ENCODE data around the gene AHCYL2. TPM values are rescaled to one million over a fixed set of nuclear protein-coding genes. Genes with fewer than 3 reads are reported as not detected.
A peak's percentile ranks its signal among the peaks of the same experiment; 100 is the strongest.

Gene AHCYL2
- total and polyA plus RNA-seq, 5 experiments from 2014 or later, result 5.9 to 19.3 (median 10.6) TPM

GRCh38 chr7:129453510-129454248 is 228.8 kb downstream of the AHCYL2 start:
- DNase-seq (no peak), ATAC-seq (no peak)
- H3K27ac Mint-ChIP-seq, result no peak overlapping the region
- H3K9me3 Mint-ChIP-seq, result peaks cover 0 to 9% (median 7%) of the 10 kb centered on the region in 9 donors
- H3K27me3 Mint-ChIP-seq, result no peaks in the 10 kb centered on the region
- POLR2A ChIA-PET, result interaction anchor here (1.4 kb wide), 1 partner anchor 14 kb away, joined by 3 read pairs; no protein-coding TSS in a partner anchor
- H3K4me3 Mint-ChIP-seq, result no peak overlapping the region
- peaks cover 0 to 11% (median 4%) of the 10 kb centered on the region in 3 donors for H3K36me3 Mint-ChIP-seq
- peaks cover 0 to 2% (median under 1%) of the 10 kb centered on the region in 4 donors for H3K4me1 Mint-ChIP-seq

DNA sequence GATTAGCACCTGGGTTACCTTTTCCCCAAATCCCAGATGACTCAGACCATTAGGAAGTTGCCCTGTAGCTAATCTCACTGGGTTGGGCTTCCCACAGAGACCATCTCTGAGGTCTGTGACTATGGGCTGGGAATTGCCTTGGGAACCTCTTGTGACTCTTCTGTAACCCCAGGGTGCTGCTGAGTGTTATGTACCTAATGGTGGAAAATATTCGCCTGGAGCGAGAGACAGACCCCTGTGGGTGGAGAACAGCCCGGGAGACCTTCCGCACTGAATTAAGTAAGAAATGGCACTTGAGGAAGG is 229.4 kb downstream of the AHCYL2 start:
- Mint-ChIP-seq H3K4me3 (no peak overlapping the region), H3K27ac (no peak overlapping the region), H3K27me3 (no peaks in the 10 kb centered on the region), H3K36me3 (peaks cover 0 to 6% (median 0%) of the 10 kb centered on the region in 3 donors), H3K9me3 (peaks cover 0 to 4% (median 1%) of the 10 kb centered on the region in 9 donors), H3K4me1 (peaks cover 0 to 2% (median under 1%) of the 10 kb centered on the region in 4 donors)
- POLR2A ChIA-PET, result no interaction called here
- no peak for DNase-seq
- ATAC-seq, result no peak

DNA sequence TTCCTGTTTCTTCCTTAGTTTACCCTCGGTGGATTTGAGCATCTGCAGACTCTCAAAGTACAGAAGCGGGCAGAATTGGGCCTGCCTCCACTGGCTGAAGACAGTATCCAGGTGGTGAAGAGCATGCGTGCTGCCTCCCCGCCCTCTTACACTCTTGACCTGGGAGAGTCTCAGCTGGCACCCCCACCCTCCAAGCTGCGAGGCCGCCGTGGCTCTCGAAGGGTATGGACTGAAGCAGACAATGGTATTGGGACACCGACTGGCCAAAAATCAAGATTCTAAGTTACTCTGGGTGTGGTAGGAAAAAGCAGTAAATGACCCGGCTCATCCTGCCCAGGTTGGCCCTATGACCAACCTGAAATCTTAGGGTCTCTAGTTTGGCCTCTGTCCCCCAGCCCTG is 231.6 kb downstream of the AHCYL2 start:
- Mint-ChIP-seq H3K4me3 (no peak overlapping the region), H3K27me3 (no peaks in the 10 kb centered on the region), H3K4me1 (peaks cover 0 to 2% (median under 1%) of the 10 kb centered on the region in 4 donors), H3K27ac (no peak overlapping the region), H3K9me3 (peaks cover 0 to 1% (median 0%) of the 10 kb centered on the region in 9 donors), H3K36me3 (no peaks in the 10 kb centered on the region)
- DNase-seq (no peak), ATAC-seq (no peak)
- POLR2A ChIA-PET, result no interaction called here

DNA sequence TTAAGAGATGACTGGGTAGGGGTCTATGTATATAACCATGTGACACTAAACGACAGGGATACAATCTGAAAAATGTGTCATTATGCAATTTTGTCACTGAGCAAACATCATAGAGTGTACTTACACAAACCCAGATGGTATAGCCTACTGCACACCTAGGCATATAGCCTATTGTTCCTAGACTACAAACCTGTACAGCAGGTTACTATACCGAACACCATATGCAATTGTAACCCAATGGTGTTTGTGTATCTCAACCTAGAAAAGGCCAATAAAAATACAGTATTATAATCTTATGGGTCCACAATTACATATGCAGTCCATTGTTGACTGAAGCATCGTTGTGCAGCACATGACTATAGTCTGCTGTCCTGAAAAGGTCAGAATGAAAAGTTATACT is 232.3 kb downstream of the AHCYL2 start:
- no peaks in the 10 kb centered on the region for H3K27me3 Mint-ChIP-seq
- H3K4me3 Mint-ChIP-seq, result no peak overlapping the region
- H3K4me1 Mint-ChIP-seq, result peaks cover 0 to 2% (median under 1%) of the 10 kb centered on the region in 4 donors
- H3K9me3 Mint-ChIP-seq, result peaks cover 0 to 1% (median 0%) of the 10 kb centered on the region in 9 donors
- ATAC-seq (no peak), DNase-seq (no peak)
- H3K27ac Mint-ChIP-seq, result no peak overlapping the region
- H3K36me3 Mint-ChIP-seq, result no peaks in the 10 kb centered on the region
- POLR2A ChIA-PET, result no interaction called here

GRCh38 chr7:129458171-129458570 is 233.3 kb downstream of the AHCYL2 start:
- no peak overlapping the region for H3K4me3 Mint-ChIP-seq
- POLR2A ChIA-PET, result no interaction called here
- ATAC-seq (no peak), DNase-seq (no peak)
- no peak overlapping the region for H3K27ac Mint-ChIP-seq
- H3K27me3 Mint-ChIP-seq, result no peaks in the 10 kb centered on the region
- H3K36me3 Mint-ChIP-seq, result no peaks in the 10 kb centered on the region
- H3K9me3 Mint-ChIP-seq, result peaks cover 0 to 1% (median 0%) of the 10 kb centered on the region in 9 donors
- H3K4me1 Mint-ChIP-seq, result peaks cover 0 to 2% (median under 1%) of the 10 kb centered on the region in 4 donors

- no peak for ATAC-seq
- Mint-ChIP-seq H3K4me1 (peaks cover 0 to 2% (median 0%) of the 10 kb centered on the region in 4 donors), H3K27ac (no peak overlapping the region), H3K27me3 (peaks cover 0 to 3% (median 0%) of the 10 kb centered on the region in 5 donors), H3K36me3 (no peaks in the 10 kb centered on the region), H3K4me3 (no peak overlapping the region), H3K9me3 (no peaks in the 10 kb centered on the region)
- DNase-seq, result no peak
- POLR2A ChIA-PET, result no interaction called here
Measured at GRCh38 chr7:129461809-129462208, 237.0 kb downstream of the AHCYL2 start.

GRCh38 chr7:129462420-129462819 is 237.6 kb downstream of the AHCYL2 start:
- DNase-seq (no peak), ATAC-seq (no peak)
- Mint-ChIP-seq H3K27me3 (peaks cover 0 to 3% (median 0%) of the 10 kb centered on the region in 5 donors), H3K9me3 (no peaks in the 10 kb centered on the region), H3K4me1 (peaks cover 0 to 2% (median 0%) of the 10 kb centered on the region in 4 donors), H3K27ac (no peak overlapping the region), H3K36me3 (no peaks in the 10 kb centered on the region), H3K4me3 (no peak overlapping the region)
- POLR2A ChIA-PET, result no interaction called here

- H3K4me3 Mint-ChIP-seq, result no peak overlapping the region
- H3K36me3 Mint-ChIP-seq, result no peaks in the 10 kb centered on the region
- H3K27ac Mint-ChIP-seq, result no peak overlapping the region
- POLR2A ChIA-PET, result no interaction called here
- ATAC-seq (no peak), DNase-seq (no peak)
- H3K4me1 Mint-ChIP-seq, result peaks cover 0 to 2% (median 0%) of the 10 kb centered on the region in 4 donors
- H3K27me3 Mint-ChIP-seq, result peaks cover 0 to 3% (median 0%) of the 10 kb centered on the region in 5 donors
- H3K9me3 Mint-ChIP-seq, result no peaks in the 10 kb centered on the region
Measured at GRCh38 chr7:129464194-129464593, 239.4 kb downstream of the AHCYL2 start.

GRCh38 chr7:129465080-129465479 is 240.2 kb downstream of the AHCYL2 start:
- Mint-ChIP-seq H3K9me3 (no peaks in the 10 kb centered on the region), H3K27me3 (peaks cover 0 to 3% (median 0%) of the 10 kb centered on the region in 5 donors), H3K4me3 (no peak overlapping the region), H3K4me1 (peaks cover 0 to 2% (median 0%) of the 10 kb centered on the region in 4 donors), H3K27ac (peak overlapping the region in 1 of 10 donors; percentile 39), H3K36me3 (no peaks in the 10 kb centered on the region)
- POLR2A ChIA-PET, result no interaction called here
- no peak for DNase-seq
- no peak for ATAC-seq

DNA sequence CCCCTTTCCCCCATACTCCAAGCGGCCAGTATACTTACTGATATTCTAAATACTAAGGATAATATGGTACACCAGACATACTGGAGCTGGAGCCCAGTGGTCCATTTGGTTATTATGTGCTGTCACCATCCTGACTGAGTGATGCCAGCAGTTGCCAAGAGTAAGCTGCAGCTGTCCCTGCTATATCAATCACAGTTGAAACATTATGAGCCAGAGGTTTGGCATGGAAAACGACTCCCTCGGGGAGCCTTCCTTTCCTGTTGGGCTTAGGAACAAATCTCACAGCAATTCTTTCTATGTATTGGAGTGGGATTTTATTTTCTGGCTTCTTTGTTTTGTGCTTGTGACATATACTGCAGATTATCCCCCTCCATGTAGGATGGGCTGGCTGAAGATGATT is 242.0 kb downstream of the AHCYL2 start:
- DNase-seq (no peak), ATAC-seq (no peak)
- Mint-ChIP-seq H3K36me3 (no peaks in the 10 kb centered on the region), H3K9me3 (no peaks in the 10 kb centered on the region), H3K4me3 (no peak overlapping the region), H3K4me1 (peaks cover 0 to 2% (median 0%) of the 10 kb centered on the region in 4 donors), H3K27me3 (peaks cover 0 to 3% (median 0%) of the 10 kb centered on the region in 5 donors), H3K27ac (no peak overlapping the region)
- POLR2A ChIA-PET, result no interaction called here

DNA sequence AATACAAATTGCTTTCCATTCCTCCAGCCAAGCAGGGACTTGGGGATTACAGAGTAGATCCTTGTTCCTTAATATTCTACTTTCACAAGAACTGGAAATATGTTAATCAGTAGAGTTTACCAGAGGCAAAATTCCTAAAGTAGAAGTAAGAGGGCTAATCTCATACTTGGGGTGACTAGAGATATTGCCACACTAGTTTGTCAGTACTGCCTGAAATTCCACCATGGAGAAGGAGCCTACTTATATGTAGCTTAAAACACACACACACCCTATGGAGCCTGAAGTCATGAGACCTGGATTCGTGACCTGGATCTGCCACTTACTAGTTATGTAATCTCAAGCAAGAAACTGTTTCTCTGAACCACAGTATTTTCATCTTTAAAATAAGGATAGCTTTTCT is 243.3 kb downstream of the AHCYL2 start:
- Mint-ChIP-seq H3K27ac (no peak overlapping the region), H3K4me1 (peaks cover 0 to 2% (median 0%) of the 10 kb centered on the region in 4 donors), H3K36me3 (no peaks in the 10 kb centered on the region), H3K9me3 (no peaks in the 10 kb centered on the region), H3K4me3 (no peak overlapping the region), H3K27me3 (peaks cover 0 to 3% (median 0%) of the 10 kb centered on the region in 5 donors)
- DNase-seq (no peak), ATAC-seq (no peak)
- POLR2A ChIA-PET, result no interaction called here

DNA sequence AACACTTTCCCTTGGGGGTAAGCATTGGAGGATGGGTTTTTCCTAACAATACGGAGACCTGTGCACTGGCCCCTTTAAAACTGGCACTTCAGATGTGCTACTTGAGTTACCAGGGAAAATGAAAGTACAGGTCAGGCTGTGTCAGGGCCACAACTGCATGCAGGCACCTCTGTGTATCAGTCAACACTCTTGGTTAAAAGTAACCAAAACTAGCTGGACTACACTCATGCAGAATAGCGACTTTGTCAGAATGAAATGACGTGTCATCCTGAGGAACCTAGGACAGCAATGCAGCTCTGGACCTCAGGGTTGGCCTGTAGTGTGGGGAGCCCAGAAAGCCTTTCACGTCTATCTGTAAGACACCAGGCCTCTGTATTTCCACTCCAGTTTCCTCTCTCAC is 243.7 kb downstream of the AHCYL2 start:
- Mint-ChIP-seq H3K4me3 (no peak overlapping the region), H3K27me3 (peaks cover 0 to 3% (median 0%) of the 10 kb centered on the region in 5 donors), H3K36me3 (no peaks in the 10 kb centered on the region), H3K9me3 (no peaks in the 10 kb centered on the region), H3K27ac (peak overlapping the region in 2 of 10 donors; percentile 22 to 65), H3K4me1 (peaks cover 0 to 2% (median 0%) of the 10 kb centered on the region in 4 donors)
- DNase-seq (no peak), ATAC-seq (no peak)
- POLR2A ChIA-PET, result no interaction called here

DNA sequence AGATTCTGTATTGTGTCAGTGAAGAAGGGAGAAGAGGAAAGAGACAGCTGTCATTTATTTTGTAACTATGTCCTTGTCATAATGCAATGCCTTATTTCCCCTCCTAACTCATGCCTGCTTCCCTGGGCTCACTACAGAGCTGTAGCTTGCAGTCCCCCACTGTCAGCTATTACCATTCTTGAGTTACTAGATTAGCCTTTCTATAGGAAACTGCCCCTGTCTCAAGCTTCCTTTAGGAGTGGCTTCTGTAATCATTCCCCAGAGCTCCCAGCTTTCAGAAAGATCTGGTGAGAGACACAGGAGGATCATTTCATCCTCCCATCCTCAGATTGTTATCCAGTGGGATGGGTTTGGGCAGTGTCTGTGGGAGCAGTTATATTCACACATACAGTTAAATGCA is 245.1 kb downstream of the AHCYL2 start:
- H3K36me3 Mint-ChIP-seq, result no peaks in the 10 kb centered on the region
- ATAC-seq, result no peak
- DNase-seq, result no peak
- POLR2A ChIA-PET, result no interaction called here
- no peak overlapping the region for H3K27ac Mint-ChIP-seq
- H3K9me3 Mint-ChIP-seq, result no peaks in the 10 kb centered on the region
- H3K4me3 Mint-ChIP-seq, result no peak overlapping the region
- H3K4me1 Mint-ChIP-seq, result peaks cover 0 to 2% (median 0%) of the 10 kb centered on the region in 4 donors
- peaks cover 0 to 3% (median 0%) of the 10 kb centered on the region in 5 donors for H3K27me3 Mint-ChIP-seq

DNA sequence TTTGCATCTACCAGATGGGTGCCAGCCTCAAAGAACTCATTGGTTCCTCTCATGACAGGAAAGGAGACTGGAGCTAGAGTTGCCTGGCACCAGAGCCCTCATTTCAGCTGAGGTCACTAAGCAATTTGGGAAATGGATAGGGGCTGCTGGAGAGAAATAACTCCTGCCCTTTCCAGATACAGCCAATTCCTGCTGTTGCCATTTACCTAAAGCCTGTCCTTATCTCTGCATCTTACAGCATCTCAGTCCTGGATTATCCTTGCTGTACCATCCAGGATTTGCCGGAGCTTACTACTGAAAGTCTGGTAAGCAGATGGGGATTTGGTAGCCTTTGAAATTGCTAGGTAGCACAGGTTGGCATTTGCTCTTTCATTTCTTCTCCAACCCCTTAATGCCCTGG is 245.6 kb downstream of the AHCYL2 start:
- DNase-seq (no peak), ATAC-seq (no peak)
- no peaks in the 10 kb centered on the region for H3K9me3 Mint-ChIP-seq
- no peaks in the 10 kb centered on the region for H3K36me3 Mint-ChIP-seq
- POLR2A ChIA-PET, result no interaction called here
- no peak overlapping the region for H3K4me3 Mint-ChIP-seq
- no peaks in the 10 kb centered on the region for H3K4me1 Mint-ChIP-seq
- H3K27me3 Mint-ChIP-seq, result no peaks in the 10 kb centered on the region
- H3K27ac Mint-ChIP-seq, result no peak overlapping the region
